GM13977 (cell line): ENCODE data around the gene SAMHD1.
"Not testable (repeated sequence)": the region's sequence is repeated elsewhere in the genome, so short reads cannot be mapped to it uniquely, and the experiment has no call there.

Source experiments
- DNase-seq: peaks from one replicate; pipeline ENCODE4 v3.0.0; 2012; ENCODE audit warnings: low spot score
- CTCF ChIP-seq: IDR thresholded peaks from 2 replicates; pipeline ENCODE4 v1.5.1; 2012; ENCODE audit warnings: mild to moderate bottlenecking, control low read depth; ENCODE audit not compliant: insufficient read depth; ENCODE audit errors: extremely low read depth, missing control alignments
- in situ Hi-C: fragments of 300-500 bp; cut with MboI; formaldehyde crosslinking; loops from one replicate; pipeline ENCODE4 v1.12.0; 2022; ENCODE audit warnings: low sequenced_read_pairs, low pct_unique_long_range_greater_than_20kb, mixed read lengths, inconsistent platforms; ENCODE audit not compliant: unreplicated experiment

Gene SAMHD1

GRCh38 chr20:36908603-36909002, 42.9 kb downstream of the SAMHD1 start:
- peak; percentile 50 for DNase-seq
- TF ChIP-seq CTCF = no peak
- in situ Hi-C loops = no loop called here

GRCh38 chr20:36906086-36906485, 45.4 kb downstream of the SAMHD1 start:
- DNase-seq, in situ Hi-C loops: not testable (repeated sequence)

- DNase-seq, in situ Hi-C loops: not testable (repeated sequence)
Measured at GRCh38 chr20:36905566-36905965, 45.9 kb downstream of the SAMHD1 start.

GRCh38 chr20:36904690-36905089, 46.8 kb downstream of the SAMHD1 start:
- in situ Hi-C loops = no loop called here
- TF ChIP-seq CTCF = no peak
- no peak for DNase-seq

GRCh38 chr20:36895036-36895435, 56.5 kb downstream of the SAMHD1 start:
- in situ Hi-C loops = loop anchor here (25.0 kb wide), 1 partner anchor 283 kb away; the partner anchor contains the start of gene RAB5IF
- no peak for TF ChIP-seq CTCF
- no peak for DNase-seq

GRCh38 chr20:36893801-36894200, 57.7 kb downstream of the SAMHD1 start:
- in situ Hi-C loops = loop anchor here (25.0 kb wide), 1 partner anchor 282 kb away; the partner anchor contains the start of gene RAB5IF
- DNase-seq = no peak
- TF ChIP-seq CTCF = no peak

- DNase-seq = no peak
- no peak for TF ChIP-seq CTCF
- in situ Hi-C loops = loop anchor here (25.0 kb wide), 1 partner anchor 279 kb away; the partner anchor contains the start of gene RAB5IF
Measured at GRCh38 chr20:36891211-36891610, 60.3 kb downstream of the SAMHD1 start.

- in situ Hi-C loops = loop anchor here (25.0 kb wide), 1 partner anchor 278 kb away; the partner anchor contains the start of gene RAB5IF
- DNase-seq = no peak
- TF ChIP-seq CTCF = no peak
Measured at GRCh38 chr20:36890586-36890985, 60.9 kb downstream of the SAMHD1 start.
